HepG2 (cell line): ENCODE data around the gene PGAP3. TPM values are rescaled to one million over a fixed set of nuclear protein-coding genes. Genes with fewer than 3 reads are reported as not detected.

ENCODE experiments used
- ATAC-seq: fragments of 200-7000 bp; cut with Tn5 transposase; 3 replicates; pipeline ENCODE4 v1.9.1; 2020; ENCODE audit warnings: mild to moderate bottlenecking, moderate library complexity
- BruUV-seq: library from RNA; stranded (reverse); fragments of 400-500 nt; replicated peaks from 2 replicates; lab custom pipeline; 2021; lab: Mats Ljungman, UMichigan
- CTCF ChIA-PET: fragments of 300-600 bp; formaldehyde crosslinking; extraction: SDS; loops from one replicate; lab custom pipeline; 2021; ENCODE audit warnings: low total read pairs, inconsistent platforms, low intra/inter-chr PET ratio; lab: Yijun Ruan, JAX
- POLR2A ChIA-PET: fragments of 350-600 bp; sonication (Branson Sonifier 250); formaldehyde crosslinking; loops from one replicate; lab custom pipeline; 2020; ENCODE audit warnings: antibody characterized with exemption, inconsistent platforms; lab: Yijun Ruan, JAX
- DNase-seq: peaks from one replicate; pipeline ENCODE4 v3.0.0-alpha.2; 2015; ENCODE audit warnings: low spot score
- FAIRE-seq: peaks from 3 replicates; lab custom pipeline; 2011; peaks lifted over from hg19 to GRCh38; lab: Jason Lieb, UNC
- H2AFZ ChIP-seq: one replicate; pipeline ENCODE4 v1.6.1; 2011; ENCODE audit warnings: low read length, inconsistent platforms
- H3K27ac ChIP-seq: fragments of 300-600 bp; 3 replicates; pipeline ENCODE4 v1.8.0; 2011; ENCODE audit warnings: mixed run types, mild to moderate bottlenecking, mixed read lengths, low read length, inconsistent platforms; ENCODE audit not compliant: insufficient read depth; ENCODE audit errors: extremely low read length
- H3K27me3 ChIP-seq, 2 experiments: fragments of 200-600 bp in 1 of 2; 2 replicates in 1 of 2; 3 replicates in 1 of 2; pipeline versions ENCODE4 v1.6.0 to v1.8.0; 2011; ENCODE audit warnings: low read length in 2 of 2, mild to moderate bottlenecking in 2 of 2, moderate library complexity in 2 of 2, inconsistent platforms in 1 of 2; ENCODE audit not compliant: insufficient read depth in 2 of 2, control insufficient read depth in 1 of 2
- H3K36me3 ChIP-seq, 2 experiments: fragments of 200-600 bp in 1 of 2; replicated peaks in 1 of 2; 2 replicates in 1 of 2; 3 replicates in 1 of 2; pipeline versions ENCODE4 v1.5.1 to v1.8.0; 2011; ENCODE audit warnings: low read length in 2 of 2, inconsistent platforms in 1 of 2; ENCODE audit not compliant: insufficient read depth in 2 of 2, control insufficient read depth in 1 of 2
- H3K4me1 ChIP-seq: 2 replicates; pipeline ENCODE4 v1.5.1; 2012; ENCODE audit warnings: low read length, inconsistent platforms; ENCODE audit not compliant: insufficient read depth
- H3K4me2 ChIP-seq: 2 replicates; pipeline ENCODE4 v1.6.0; 2011; ENCODE audit warnings: low read depth, low read length, inconsistent platforms
- H3K4me3 ChIP-seq, 3 experiments: fragments of 200-600 bp in 1 of 3; sonication (generic), shearing (Covaris generic) in 1 of 3; replicated peaks in 1 of 3; 2 replicates each; pipeline ENCODE4 v1.5.1; 2011 to 2016; ENCODE audit warnings: low read length in 3 of 3, inconsistent platforms in 2 of 3, low read depth in 2 of 3, mild to moderate bottlenecking in 2 of 3, control low read depth in 1 of 3, mixed read lengths in 1 of 3; ENCODE audit not compliant: insufficient read depth in 1 of 3
- H3K79me2 ChIP-seq: one replicate; pipeline ENCODE4 v1.6.1; 2011; ENCODE audit warnings: low read length, inconsistent platforms; ENCODE audit not compliant: insufficient read depth
- H3K9ac ChIP-seq: 2 replicates; pipeline ENCODE4 v1.6.0; 2011; ENCODE audit warnings: mild to moderate bottlenecking, low read depth, low read length, inconsistent platforms; ENCODE audit not compliant: insufficient read depth
- H3K9me3 ChIP-seq: 2 replicates; pipeline ENCODE4 v1.5.1; 2012; ENCODE audit warnings: mild to moderate bottlenecking, low read length
- H4K20me1 ChIP-seq: 2 replicates; pipeline ENCODE4 v1.6.0; 2011; ENCODE audit warnings: inconsistent platforms, mild to moderate bottlenecking, low read length, moderate library complexity; ENCODE audit not compliant: insufficient read depth
- CHCHD3 ChIP-seq: sonication (generic); formaldehyde crosslinking; IDR thresholded peaks from 2 replicates; pipeline ENCODE4 v1.8.0; 2022; ENCODE audit warnings: mild to moderate bottlenecking, missing genetic modification reagents, moderate library complexity
- HMG20A ChIP-seq: IDR thresholded peaks from 2 replicates; pipeline ENCODE4 v1.6.1; 2016; ENCODE audit warnings: borderline replicate concordance
- IKZF1 ChIP-seq: fragments of 450-650 bp; IDR thresholded peaks from 2 replicates; pipeline ENCODE4 v1.7.1; 2016
- KDM2A ChIP-seq: sonication (generic); formaldehyde crosslinking; IDR thresholded peaks from 2 replicates; pipeline ENCODE4 v1.4.0; 2020; ENCODE audit warnings: low read depth, missing genetic modification reagents, borderline replicate concordance
- PHF8 ChIP-seq: sonication (generic); formaldehyde crosslinking; IDR thresholded peaks from 2 replicates; pipeline ENCODE4 v1.5.0; 2020; ENCODE audit warnings: missing genetic modification reagents
- PRPF4 ChIP-seq: fragments of 200-400 bp; formaldehyde crosslinking; IDR thresholded peaks from 2 replicates; pipeline ENCODE4 v1.6.1; 2016; ENCODE audit warnings: low read length, low read depth; ENCODE audit not compliant: poor library complexity, severe bottlenecking
- SALL1 ChIP-seq: sonication (generic); formaldehyde crosslinking; IDR thresholded peaks from 2 replicates; pipeline ENCODE4 v1.8.0; 2022; ENCODE audit warnings: mild to moderate bottlenecking, missing genetic modification reagents
- SPEN ChIP-seq: sonication (generic); formaldehyde crosslinking; IDR thresholded peaks from 2 replicates; pipeline ENCODE4 v1.5.1; 2020; ENCODE audit warnings: low read depth, mild to moderate bottlenecking, missing genetic modification reagents
- ZNF674 ChIP-seq: sonication (generic); formaldehyde crosslinking; IDR thresholded peaks from 2 replicates; pipeline ENCODE4 v1.5.0; 2020; ENCODE audit warnings: low read depth, mild to moderate bottlenecking, missing genetic modification reagents
- WGBS: methylation state at CpG from one replicate; pipeline ENCODE4 v1.1.6; 2017; ENCODE audit warnings: low lambda C conversion rate; 5-methylcytosine and 5-hydroxymethylcytosine counted together
- in situ Hi-C: cut with HindIII; loops from 2 replicates; pipeline ENCODE4 v1.10.0; 2017; ENCODE audit warnings: low pct_unique_long_range_greater_than_20kb; ENCODE audit not compliant: extremely low pct_ligation_motif_present
- intact Hi-C: fragments of 100-400 bp; cut with micrococcal nuclease; formaldehyde crosslinking; loops from one replicate; pipeline ENCODE4 v1.10.0; 2022; ENCODE audit not compliant: unreplicated experiment
- polyA plus RNA-seq, 8 experiments: library from polyadenylated mRNA; depleted of rRNA in 3 of 8; stranded (reverse) in 7 of 8; unstranded in 1 of 8; fragments of >200 nt; fragmentation: Illumina TruSeq in 4 of 8; extraction: Trizol in 4 of 8; gene quantifications; 2 replicates each; pipeline versions ENCODE4 v1.2.1 to v1.2.3, GENCODE V29; 2011 to 2016; ENCODE audit warnings: low read depth in 4 of 8, missing spikeins in 1 of 8, mixed read lengths in 1 of 8; ENCODE audit not compliant: insufficient read depth in 1 of 8
- total RNA-seq, 5 experiments: library from RNA; depleted of rRNA; stranded (reverse); fragments of >200 nt; fragmentation: Illumina TruSeq; extraction: Trizol; gene quantifications; 2 replicates each; pipeline ENCODE4 v1.2.3, GENCODE V29; 2016; ENCODE audit warnings: low read depth in 1 of 5
- TF ChIP-seq, protein P1 (sequence below): sonication (generic); formaldehyde crosslinking; IDR thresholded peaks from 2 replicates; pipeline ENCODE4 v1.4.0; 2020; ENCODE audit warnings: missing genetic modification reagents
- TF ChIP-seq, protein P2 (sequence below): sonication (generic); formaldehyde crosslinking; IDR thresholded peaks from 2 replicates; pipeline ENCODE4 v1.5.1; 2020; ENCODE audit warnings: missing genetic modification reagents, mild to moderate bottlenecking, borderline replicate concordance
- TF ChIP-seq, protein P3 (sequence below): IDR thresholded peaks from 2 replicates; pipeline ENCODE4 v1.6.1; 2016; ENCODE audit warnings: missing compliant biosample characterization, missing genetic modification reagents, borderline replicate concordance

PGAP3 gene
- total and polyA plus RNA-seq, 2 of the 13 experiments (the other 11 are each of a cell fraction or from before 2014, with no cell fraction given): 11.9 to 14.6 TPM

- H3K9ac ChIP-seq: no peak overlapping the region
- CTCF ChIA-PET: interaction anchor here (3.5 to 5.7 kb wide), 4 partner anchors 11 to 130 kb away, joined by 56 to 71 read pairs (median 64); partner anchors contain the start of gene STARD3
- TF ChIP-seq SPEN (CRISPR knock-in tag) (no peak), CHCHD3 (no peak), IKZF1 (no peak), HMG20A (CRISPR knock-in tag) (no peak), SALL1 (CRISPR knock-in tag) (no peak), PRPF4 (no peak), PHF8 (CRISPR knock-in tag) (no peak), ZNF674 (CRISPR knock-in tag) (no peak), KDM2A (CRISPR knock-in tag) (no peak)
- TF ChIP-seq, protein P1, sequence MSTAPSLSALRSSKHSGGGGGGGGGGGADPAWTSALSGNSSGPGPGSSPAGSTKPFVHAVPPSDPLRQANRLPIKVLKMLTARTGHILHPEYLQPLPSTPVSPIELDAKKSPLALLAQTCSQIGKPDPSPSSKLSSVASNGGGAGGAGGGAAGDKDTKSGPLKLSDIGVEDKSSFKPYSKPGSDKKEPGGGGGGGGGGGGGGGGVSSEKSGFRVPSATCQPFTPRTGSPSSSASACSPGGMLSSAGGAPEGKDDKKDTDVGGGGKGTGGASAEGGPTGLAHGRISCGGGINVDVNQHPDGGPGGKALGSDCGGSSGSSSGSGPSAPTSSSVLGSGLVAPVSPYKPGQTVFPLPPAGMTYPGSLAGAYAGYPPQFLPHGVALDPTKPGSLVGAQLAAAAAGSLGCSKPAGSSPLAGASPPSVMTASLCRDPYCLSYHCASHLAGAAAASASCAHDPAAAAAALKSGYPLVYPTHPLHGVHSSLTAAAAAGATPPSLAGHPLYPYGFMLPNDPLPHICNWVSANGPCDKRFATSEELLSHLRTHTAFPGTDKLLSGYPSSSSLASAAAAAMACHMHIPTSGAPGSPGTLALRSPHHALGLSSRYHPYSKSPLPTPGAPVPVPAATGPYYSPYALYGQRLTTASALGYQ (CRISPR knock-in tag): no peak
- TF ChIP-seq, protein P2, sequence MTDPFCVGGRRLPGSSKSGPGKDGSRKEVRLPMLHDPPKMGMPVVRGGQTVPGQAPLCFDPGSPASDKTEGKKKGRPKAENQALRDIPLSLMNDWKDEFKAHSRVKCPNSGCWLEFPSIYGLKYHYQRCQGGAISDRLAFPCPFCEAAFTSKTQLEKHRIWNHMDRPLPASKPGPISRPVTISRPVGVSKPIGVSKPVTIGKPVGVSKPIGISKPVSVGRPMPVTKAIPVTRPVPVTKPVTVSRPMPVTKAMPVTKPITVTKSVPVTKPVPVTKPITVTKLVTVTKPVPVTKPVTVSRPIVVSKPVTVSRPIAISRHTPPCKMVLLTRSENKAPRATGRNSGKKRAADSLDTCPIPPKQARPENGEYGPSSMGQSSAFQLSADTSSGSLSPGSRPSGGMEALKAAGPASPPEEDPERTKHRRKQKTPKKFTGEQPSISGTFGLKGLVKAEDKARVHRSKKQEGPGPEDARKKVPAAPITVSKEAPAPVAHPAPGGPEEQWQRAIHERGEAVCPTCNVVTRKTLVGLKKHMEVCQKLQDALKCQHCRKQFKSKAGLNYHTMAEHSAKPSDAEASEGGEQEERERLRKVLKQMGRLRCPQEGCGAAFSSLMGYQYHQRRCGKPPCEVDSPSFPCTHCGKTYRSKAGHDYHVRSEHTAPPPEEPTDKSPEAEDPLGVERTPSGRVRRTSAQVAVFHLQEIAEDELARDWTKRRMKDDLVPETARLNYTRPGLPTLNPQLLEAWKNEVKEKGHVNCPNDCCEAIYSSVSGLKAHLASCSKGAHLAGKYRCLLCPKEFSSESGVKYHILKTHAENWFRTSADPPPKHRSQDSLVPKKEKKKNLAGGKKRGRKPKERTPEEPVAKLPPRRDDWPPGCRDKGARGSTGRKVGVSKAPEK (CRISPR knock-in tag): no peak
- TF ChIP-seq, protein P3, sequence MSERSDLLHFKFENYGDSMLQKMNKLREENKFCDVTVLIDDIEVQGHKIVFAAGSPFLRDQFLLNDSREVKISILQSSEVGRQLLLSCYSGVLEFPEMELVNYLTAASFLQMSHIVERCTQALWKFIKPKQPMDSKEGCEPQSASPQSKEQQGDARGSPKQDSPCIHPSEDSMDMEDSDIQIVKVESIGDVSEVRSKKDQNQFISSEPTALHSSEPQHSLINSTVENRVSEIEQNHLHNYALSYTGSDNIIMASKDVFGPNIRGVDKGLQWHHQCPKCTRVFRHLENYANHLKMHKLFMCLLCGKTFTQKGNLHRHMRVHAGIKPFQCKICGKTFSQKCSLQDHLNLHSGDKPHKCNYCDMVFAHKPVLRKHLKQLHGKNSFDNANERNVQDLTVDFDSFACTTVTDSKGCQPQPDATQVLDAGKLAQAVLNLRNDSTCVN (CRISPR knock-in tag): no peak
- BruUV-seq: no TSS peak
- H3K4me1 ChIP-seq: peaks cover 60% of the 10 kb centered on the region
- no peak overlapping the region for H3K27ac ChIP-seq
- no peak overlapping the region for H3K4me3 ChIP-seq
- H2AFZ ChIP-seq: no peak overlapping the region
- ATAC-seq (no peak), FAIRE-seq (no peak), DNase-seq (no peak)
- H3K27me3 ChIP-seq: peaks cover 16 to 63% of the 10 kb centered on the region in 2 experiments; a peak in 4 of 5 replicates
- H3K79me2 ChIP-seq: no peaks in the 10 kb centered on the region
- intact Hi-C loops (no loop called here), in situ Hi-C loops (loop anchor here (5.0 kb wide), 3 partner anchors 48 to 128 kb away; no protein-coding TSS in a partner anchor)
- WGBS: 55% methylated on average over 8 of the region's 8 CpGs
- no peaks in the 10 kb centered on the region for H4K20me1 ChIP-seq
- POLR2A ChIA-PET: interaction anchor here (1.6 kb wide), 1 partner anchor 11 kb away, joined by 7 read pairs; the partner anchor contains the start of gene STARD3
- no peaks in the 10 kb centered on the region for H3K36me3 ChIP-seq
- H3K4me2 ChIP-seq: no peak overlapping the region
- H3K9me3 ChIP-seq: no peaks in the 10 kb centered on the region
Observed at GRCh38 chr17:39624313-39624712, 63.5 kb downstream of the PGAP3 start.
